Ishikawa (cell line): ENCODE results near the gene VWA5B1.

Experiments used
- CEBPB ChIP-seq: IDR thresholded peaks from 2 replicates; pipeline ENCODE4 v1.6.1; 2012
- CREB1 ChIP-seq: IDR thresholded peaks from 2 replicates; pipeline ENCODE4 v1.6.1; 2012; ENCODE audit warnings: low read depth
- EGR1 ChIP-seq: IDR thresholded peaks from 2 replicates; pipeline ENCODE4 v1.6.1; 2012
- EP300 ChIP-seq: IDR thresholded peaks from 2 replicates; pipeline ENCODE4 v1.6.1; 2012; ENCODE audit warnings: borderline replicate concordance
- FOXM1 ChIP-seq: IDR thresholded peaks from 2 replicates; pipeline ENCODE4 v1.6.1; 2012; ENCODE audit warnings: low read depth, borderline replicate concordance
- NFIC ChIP-seq: IDR thresholded peaks from 2 replicates; pipeline ENCODE4 v1.6.1; 2012
- RAD21 ChIP-seq: IDR thresholded peaks from 2 replicates; pipeline ENCODE4 v1.6.1; 2012; ENCODE audit warnings: low read depth
- TAF1 ChIP-seq: IDR thresholded peaks from 2 replicates; pipeline ENCODE4 v1.6.1; 2012; ENCODE audit warnings: low read depth, mild to moderate bottlenecking
- TCF12 ChIP-seq: IDR thresholded peaks from 2 replicates; pipeline ENCODE4 v1.6.1; 2012; ENCODE audit warnings: low read depth
- TEAD4 ChIP-seq: IDR thresholded peaks from 2 replicates; pipeline ENCODE4 v1.6.1; 2012
- YY1 ChIP-seq: IDR thresholded peaks from 2 replicates; pipeline ENCODE4 v1.6.1; 2012; ENCODE audit warnings: low read depth
- ZBTB7A ChIP-seq: IDR thresholded peaks from 2 replicates; pipeline ENCODE4 v1.6.1; 2012; ENCODE audit warnings: low read depth
- TF ChIP-seq, protein P1 (sequence below): IDR thresholded peaks from 2 replicates; pipeline ENCODE4 v1.6.1; 2012; ENCODE audit warnings: low read depth, mild to moderate bottlenecking
- TF ChIP-seq, protein P2 (sequence below): IDR thresholded peaks from 2 replicates; pipeline ENCODE4 v1.6.1; 2012
- TF ChIP-seq, protein P3 (sequence below): IDR thresholded peaks from 2 replicates; pipeline ENCODE4 v1.6.1; 2012

VWA5B1 gene

DNA sequence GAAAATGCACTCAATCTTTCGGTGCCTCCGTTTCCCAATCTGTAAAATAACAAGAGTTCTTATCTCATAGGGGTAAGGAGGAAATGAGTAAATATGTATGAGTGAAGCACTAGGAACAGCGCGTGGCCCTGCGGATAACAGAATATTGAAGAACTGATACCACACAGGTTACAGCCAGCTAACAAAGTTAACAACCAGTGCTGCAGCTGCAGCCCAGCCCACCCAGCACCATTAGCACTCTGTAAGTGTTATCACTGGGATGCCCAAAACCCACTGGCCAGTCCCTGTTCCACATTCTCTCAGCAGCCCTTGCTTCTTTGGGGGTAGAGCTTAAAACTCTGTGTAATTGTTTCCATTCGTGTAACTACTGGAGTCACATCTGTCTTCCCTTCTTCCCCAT, 89.5 kb downstream of the VWA5B1 start:
- TF ChIP-seq, protein P1, sequence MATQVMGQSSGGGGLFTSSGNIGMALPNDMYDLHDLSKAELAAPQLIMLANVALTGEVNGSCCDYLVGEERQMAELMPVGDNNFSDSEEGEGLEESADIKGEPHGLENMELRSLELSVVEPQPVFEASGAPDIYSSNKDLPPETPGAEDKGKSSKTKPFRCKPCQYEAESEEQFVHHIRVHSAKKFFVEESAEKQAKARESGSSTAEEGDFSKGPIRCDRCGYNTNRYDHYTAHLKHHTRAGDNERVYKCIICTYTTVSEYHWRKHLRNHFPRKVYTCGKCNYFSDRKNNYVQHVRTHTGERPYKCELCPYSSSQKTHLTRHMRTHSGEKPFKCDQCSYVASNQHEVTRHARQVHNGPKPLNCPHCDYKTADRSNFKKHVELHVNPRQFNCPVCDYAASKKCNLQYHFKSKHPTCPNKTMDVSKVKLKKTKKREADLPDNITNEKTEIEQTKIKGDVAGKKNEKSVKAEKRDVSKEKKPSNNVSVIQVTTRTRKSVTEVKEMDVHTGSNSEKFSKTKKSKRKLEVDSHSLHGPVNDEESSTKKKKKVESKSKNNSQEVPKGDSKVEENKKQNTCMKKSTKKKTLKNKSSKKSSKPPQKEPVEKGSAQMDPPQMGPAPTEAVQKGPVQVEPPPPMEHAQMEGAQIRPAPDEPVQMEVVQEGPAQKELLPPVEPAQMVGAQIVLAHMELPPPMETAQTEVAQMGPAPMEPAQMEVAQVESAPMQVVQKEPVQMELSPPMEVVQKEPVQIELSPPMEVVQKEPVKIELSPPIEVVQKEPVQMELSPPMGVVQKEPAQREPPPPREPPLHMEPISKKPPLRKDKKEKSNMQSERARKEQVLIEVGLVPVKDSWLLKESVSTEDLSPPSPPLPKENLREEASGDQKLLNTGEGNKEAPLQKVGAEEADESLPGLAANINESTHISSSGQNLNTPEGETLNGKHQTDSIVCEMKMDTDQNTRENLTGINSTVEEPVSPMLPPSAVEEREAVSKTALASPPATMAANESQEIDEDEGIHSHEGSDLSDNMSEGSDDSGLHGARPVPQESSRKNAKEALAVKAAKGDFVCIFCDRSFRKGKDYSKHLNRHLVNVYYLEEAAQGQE: no peak
- TF ChIP-seq EP300: no peak
- no peak for TF ChIP-seq FOXM1
- TF ChIP-seq EGR1: no peak
- TF ChIP-seq CREB1: no peak
- TF ChIP-seq ZBTB7A: no peak

DNA sequence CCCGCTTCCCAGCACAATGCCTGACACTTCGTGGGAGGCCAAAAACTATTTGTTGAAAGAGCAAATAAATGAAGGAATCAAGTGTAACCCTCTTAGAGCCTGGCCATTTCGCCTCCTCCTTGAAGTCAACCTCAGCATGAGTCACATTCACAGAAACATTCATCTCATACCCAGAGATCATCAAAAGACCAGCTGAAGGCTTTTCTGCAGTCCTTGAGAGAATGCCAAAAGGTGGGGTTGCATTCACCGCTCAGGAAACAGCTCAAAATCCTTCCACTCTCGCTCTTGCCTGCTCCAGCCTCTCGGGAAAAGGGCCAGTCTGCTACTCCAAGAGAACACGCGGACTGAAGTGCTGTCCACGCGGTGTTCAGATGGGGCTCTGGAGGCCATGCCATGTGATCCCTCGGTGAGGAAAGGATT, 90.0 kb downstream of the VWA5B1 start:
- TF ChIP-seq, protein P2, sequence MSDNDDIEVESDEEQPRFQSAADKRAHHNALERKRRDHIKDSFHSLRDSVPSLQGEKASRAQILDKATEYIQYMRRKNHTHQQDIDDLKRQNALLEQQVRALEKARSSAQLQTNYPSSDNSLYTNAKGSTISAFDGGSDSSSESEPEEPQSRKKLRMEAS: no peak
- TF ChIP-seq EP300 (no peak), TCF12 (no peak), NFIC (no peak), FOXM1 (no peak), EGR1 (no peak)
- TF ChIP-seq, protein P3, sequence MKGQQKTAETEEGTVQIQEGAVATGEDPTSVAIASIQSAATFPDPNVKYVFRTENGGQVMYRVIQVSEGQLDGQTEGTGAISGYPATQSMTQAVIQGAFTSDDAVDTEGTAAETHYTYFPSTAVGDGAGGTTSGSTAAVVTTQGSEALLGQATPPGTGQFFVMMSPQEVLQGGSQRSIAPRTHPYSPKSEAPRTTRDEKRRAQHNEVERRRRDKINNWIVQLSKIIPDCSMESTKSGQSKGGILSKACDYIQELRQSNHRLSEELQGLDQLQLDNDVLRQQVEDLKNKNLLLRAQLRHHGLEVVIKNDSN: no peak

DNA sequence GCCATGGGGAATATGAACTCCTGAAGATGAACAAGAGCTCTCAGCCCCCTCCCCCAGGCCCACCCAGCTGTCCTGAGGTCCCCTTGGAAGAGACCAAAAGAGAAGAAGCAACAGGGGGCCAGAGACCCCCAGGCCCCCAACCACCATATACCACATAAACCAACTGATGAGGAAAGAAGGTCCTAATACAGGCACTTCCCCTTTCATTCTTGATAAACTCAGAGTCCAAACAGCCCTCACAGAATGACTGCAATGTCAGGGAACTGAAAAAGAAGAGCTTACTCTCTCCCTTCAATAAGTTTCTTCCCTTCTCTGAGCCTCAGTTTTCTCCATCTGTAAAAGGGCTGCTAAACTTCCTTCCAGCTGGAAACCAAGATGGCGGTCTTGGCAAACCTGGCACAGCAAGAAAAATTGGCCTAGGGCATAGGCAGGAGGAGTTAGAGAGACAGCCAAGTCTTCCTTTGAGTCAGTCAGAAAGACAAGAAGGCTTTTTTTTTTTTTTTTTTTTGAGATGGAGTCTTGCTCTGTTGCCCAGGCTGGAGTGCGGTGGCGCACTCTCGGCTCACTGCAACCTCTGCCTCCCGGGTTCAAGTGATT, 90.5 kb downstream of the VWA5B1 start:
- TF ChIP-seq, protein P1: no peak
- TF ChIP-seq EP300: no peak
- TF ChIP-seq YY1: no peak
- TF ChIP-seq, protein P2: no peak
- no peak for TF ChIP-seq ZBTB7A
- no peak for TF ChIP-seq CREB1
- no peak for TF ChIP-seq NFIC
- TF ChIP-seq TAF1: no peak
- TF ChIP-seq EGR1: no peak
- TF ChIP-seq CEBPB: no peak
- TF ChIP-seq RAD21: no peak
- TF ChIP-seq TCF12: no peak
- TF ChIP-seq FOXM1: no peak
- TF ChIP-seq, protein P3: no peak
- TF ChIP-seq TEAD4: no peak

DNA sequence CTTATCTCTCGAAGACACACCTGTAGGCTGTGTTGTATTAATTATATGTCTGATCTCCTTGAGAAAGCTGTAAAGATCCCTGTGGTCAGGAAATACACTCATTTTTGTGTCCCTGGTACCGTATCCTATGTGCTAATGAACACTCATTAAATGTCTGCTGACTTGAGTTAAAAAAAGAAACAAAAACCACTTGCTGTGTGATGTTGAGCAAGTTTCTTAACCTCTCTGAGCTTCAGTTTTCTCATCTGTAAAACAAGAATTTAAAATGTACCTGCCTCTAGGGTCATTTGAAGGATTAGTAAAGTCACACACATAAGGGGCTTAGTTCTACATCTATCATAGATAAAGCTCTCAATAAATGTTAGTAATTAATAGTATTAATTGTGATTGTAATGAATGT, 91.3 kb downstream of the VWA5B1 start:
- TF ChIP-seq EGR1: no peak

DNA sequence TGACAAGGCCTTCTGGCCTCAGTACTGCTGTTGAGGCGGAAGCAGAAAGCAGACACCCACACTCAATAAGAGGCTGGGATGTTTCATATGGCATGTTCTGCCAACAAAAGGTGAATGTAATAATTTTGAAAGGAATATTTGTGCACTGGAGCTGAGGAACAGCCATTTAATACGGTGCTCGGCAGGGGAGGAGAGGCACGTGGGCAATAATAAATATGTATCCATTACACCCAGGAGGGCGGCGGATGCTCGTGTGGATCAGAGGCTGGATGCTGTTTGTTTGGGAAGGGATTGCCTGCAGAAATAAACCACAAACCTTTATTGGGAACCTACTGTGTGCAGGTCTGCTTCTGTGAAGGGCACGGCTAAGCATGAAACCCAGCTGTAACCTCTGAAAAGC, 92.0 kb downstream of the VWA5B1 start:
- TF ChIP-seq TCF12 (no peak), RAD21 (no peak), TEAD4 (no peak), ZBTB7A (no peak), CEBPB (no peak), CREB1 (no peak), FOXM1 (no peak), YY1 (no peak), EP300 (no peak), EGR1 (no peak), NFIC (no peak), TAF1 (no peak)
- TF ChIP-seq, protein P1: no peak
- TF ChIP-seq, protein P2: no peak
- TF ChIP-seq, protein P3: no peak
